Suprapubic skin (tissue), 4 donors: ENCODE results near the gene ABHD17B. TPM values are rescaled to one million over a fixed set of nuclear protein-coding genes. Genes with fewer than 3 reads are reported as not detected.

ENCODE experiments used
- DNase-seq, 2 donors: peaks; one replicate each; pipeline ENCODE4 v3.0.0-alpha.2; 2019; ENCODE audit warnings: low spot score in 2 of 2
- H3K27ac ChIP-seq: fragments of 200-600 bp; sonication (generic); one replicate; pipeline ENCODE4 v1.5.1; 2019
- H3K27me3 ChIP-seq: fragments of 200-600 bp; sonication (generic); one replicate; pipeline ENCODE4 v1.5.1; 2019
- H3K36me3 ChIP-seq: fragments of 200-600 bp; sonication (generic); one replicate; pipeline ENCODE4 v1.5.1; 2019
- H3K4me1 ChIP-seq: fragments of 200-600 bp; sonication (generic); one replicate; pipeline ENCODE4 v1.5.1; 2019
- H3K4me3 ChIP-seq: fragments of 200-600 bp; sonication (generic); one replicate; pipeline ENCODE4 v1.5.1; 2019; ENCODE audit warnings: mild to moderate bottlenecking
- H3K9me3 ChIP-seq: fragments of 200-600 bp; sonication (generic); one replicate; pipeline ENCODE4 v1.5.1; 2019
- EP300 ChIP-seq: sonication (generic); formaldehyde crosslinking; IDR thresholded peaks from one replicate; pipeline ENCODE4 v1.6.1; 2017; ENCODE audit warnings: antibody characterized with exemption
- POLR2A ChIP-seq, 2 donors: fragments of 450-650 bp; IDR thresholded peaks; one replicate each; pipeline ENCODE4 v1.6.1; 2017; ENCODE audit warnings: antibody characterized with exemption in 2 of 2, mild to moderate bottlenecking in 2 of 2, moderate library complexity in 2 of 2
- POLR2AphosphoS5 ChIP-seq, 3 donors: sonication (generic); formaldehyde crosslinking; IDR thresholded peaks; one replicate each; pipeline ENCODE4 v1.6.1; 2017; ENCODE audit warnings: antibody characterized with exemption in 3 of 3
- WGBS: methylation state at CpG from one replicate; pipeline ENCODE4 v1.1.5; 2018; 5-methylcytosine and 5-hydroxymethylcytosine counted together
- total RNA-seq, 4 donors: library from RNA; depleted of rRNA; stranded (reverse); fragments of >200 nt; gene quantifications; one replicate each; pipeline ENCODE4 v1.1.0, GENCODE V29; 2016
- TF ChIP-seq, protein P1 (sequence below), 2 donors: fragments of 200-600 bp in 1 of 2; fragments of 450-650 bp in 1 of 2; sonication (generic) in 1 of 2; IDR thresholded peaks; one replicate each; pipeline ENCODE4 v1.5.1; 2016 to 2019; ENCODE audit warnings: antibody characterized with exemption in 2 of 2, mild to moderate bottlenecking in 1 of 2, moderate library complexity in 1 of 2

The ABHD17B gene
- total RNA-seq, 4 donors from 2014 or later, result 22.4 to 40.7 (median 33.2) TPM

DNA sequence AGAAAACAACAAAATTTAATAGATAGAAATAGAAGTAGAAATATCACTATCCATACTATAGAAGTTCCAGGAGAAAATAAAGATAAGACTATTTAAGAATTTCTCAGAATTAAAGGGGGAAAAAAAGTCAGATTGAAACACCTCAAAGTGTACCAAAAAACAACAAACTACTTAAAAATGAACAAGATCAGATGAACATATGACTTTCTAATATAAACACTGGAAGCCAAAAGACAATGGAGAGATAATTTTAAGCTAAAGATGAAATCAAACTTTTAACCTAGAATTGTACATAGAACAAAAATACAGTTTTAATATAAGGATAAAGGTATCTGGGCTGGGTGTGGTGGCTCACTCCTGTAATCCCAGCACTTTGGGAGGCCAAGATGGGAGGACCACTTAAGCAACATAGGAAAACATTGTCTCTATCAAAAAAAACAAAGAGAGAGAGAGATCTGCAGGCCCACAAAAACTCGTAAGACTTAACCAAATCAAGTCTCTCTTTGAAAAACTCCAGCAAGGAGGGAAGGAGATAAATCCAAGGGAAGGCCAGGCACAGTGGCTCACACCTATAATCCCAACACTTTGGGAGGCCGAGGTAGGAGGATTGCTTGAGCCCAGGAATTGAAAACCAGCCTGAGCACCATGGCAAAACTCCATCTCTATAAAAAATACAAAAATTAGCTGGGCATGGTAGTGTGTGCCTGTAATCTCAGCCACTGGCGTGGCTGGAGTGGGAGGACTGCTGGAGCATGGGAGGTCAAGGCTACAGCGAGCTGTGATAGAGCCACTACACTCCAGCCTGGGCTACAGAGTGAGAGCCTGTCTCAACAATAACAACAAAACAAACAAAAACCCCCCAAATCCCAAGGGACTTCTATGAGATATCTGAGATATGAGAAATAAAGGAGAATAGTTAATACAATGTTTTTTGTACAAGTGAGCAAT is 32.4 kb downstream of the ABHD17B start:
- TF ChIP-seq POLR2A (IDR thresholded peaks at IDR 0.05), result no peak
- TF ChIP-seq EP300, result no peak
- no peak for TF ChIP-seq POLR2AphosphoS5 (IDR thresholded peaks at IDR 0.05)
- TF ChIP-seq, protein P1, sequence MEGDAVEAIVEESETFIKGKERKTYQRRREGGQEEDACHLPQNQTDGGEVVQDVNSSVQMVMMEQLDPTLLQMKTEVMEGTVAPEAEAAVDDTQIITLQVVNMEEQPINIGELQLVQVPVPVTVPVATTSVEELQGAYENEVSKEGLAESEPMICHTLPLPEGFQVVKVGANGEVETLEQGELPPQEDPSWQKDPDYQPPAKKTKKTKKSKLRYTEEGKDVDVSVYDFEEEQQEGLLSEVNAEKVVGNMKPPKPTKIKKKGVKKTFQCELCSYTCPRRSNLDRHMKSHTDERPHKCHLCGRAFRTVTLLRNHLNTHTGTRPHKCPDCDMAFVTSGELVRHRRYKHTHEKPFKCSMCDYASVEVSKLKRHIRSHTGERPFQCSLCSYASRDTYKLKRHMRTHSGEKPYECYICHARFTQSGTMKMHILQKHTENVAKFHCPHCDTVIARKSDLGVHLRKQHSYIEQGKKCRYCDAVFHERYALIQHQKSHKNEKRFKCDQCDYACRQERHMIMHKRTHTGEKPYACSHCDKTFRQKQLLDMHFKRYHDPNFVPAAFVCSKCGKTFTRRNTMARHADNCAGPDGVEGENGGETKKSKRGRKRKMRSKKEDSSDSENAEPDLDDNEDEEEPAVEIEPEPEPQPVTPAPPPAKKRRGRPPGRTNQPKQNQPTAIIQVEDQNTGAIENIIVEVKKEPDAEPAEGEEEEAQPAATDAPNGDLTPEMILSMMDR (IDR thresholded peaks at IDR 0.05), result no peak
- 99% methylated on average over 4 of the region's 4 CpGs for WGBS
- no peak overlapping the region for H3K27ac ChIP-seq
- H3K4me3 ChIP-seq, result no peak overlapping the region
- DNase-seq, result no peak
- peaks cover 31% of the 10 kb centered on the region for H3K9me3 ChIP-seq
- H3K4me1 ChIP-seq, result no peaks in the 10 kb centered on the region
- H3K27me3 ChIP-seq, result no peaks in the 10 kb centered on the region
- H3K36me3 ChIP-seq, result peaks cover 11% of the 10 kb centered on the region

- no peak overlapping the region for H3K27ac ChIP-seq
- DNase-seq, result no peak
- no peak overlapping the region for H3K4me3 ChIP-seq
These were observed 34.2 kb downstream of the ABHD17B start for GRCh38 chr9:71876829-71877228.

DNA sequence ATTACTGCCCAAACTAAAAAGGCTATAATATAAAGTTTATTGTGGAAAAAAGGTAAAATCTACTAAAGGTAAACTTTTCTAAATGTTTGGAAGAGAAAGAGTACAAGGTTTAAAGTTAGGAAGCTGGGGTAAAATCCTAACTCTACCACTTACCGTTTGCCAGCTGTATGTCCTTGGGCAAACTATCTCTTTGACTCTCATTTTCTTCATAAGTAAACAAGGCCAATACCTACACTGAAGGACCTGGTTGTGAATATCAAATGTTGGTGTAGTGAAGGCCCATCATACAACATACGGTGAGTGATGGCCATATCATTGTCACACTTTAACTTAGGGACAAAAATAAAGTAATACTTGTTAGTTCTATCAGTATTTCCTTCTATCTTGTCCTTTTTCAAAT is 34.9 kb downstream of the ABHD17B start:
- 92% methylated on average over 2 of the region's 2 CpGs for WGBS
- no peaks in the 10 kb centered on the region for H3K4me1 ChIP-seq
- H3K27me3 ChIP-seq, result no peaks in the 10 kb centered on the region
- DNase-seq, result no peak
- H3K27ac ChIP-seq, result no peak overlapping the region
- peaks cover 16% of the 10 kb centered on the region for H3K36me3 ChIP-seq
- TF ChIP-seq POLR2AphosphoS5 (IDR thresholded peaks at IDR 0.05) (no peak), POLR2A (IDR thresholded peaks at IDR 0.05) (no peak), EP300 (no peak)
- TF ChIP-seq, protein P1 (IDR thresholded peaks at IDR 0.05), result no peak
- H3K9me3 ChIP-seq, result peaks cover 23% of the 10 kb centered on the region
- H3K4me3 ChIP-seq, result no peak overlapping the region

More at GRCh38 chr9:71876829-71877228, 34.2 kb downstream of the ABHD17B start:
- Histone ChIP-seq H3K27me3 (no peaks in the 10 kb centered on the region), H3K9me3 (peaks cover 23% of the 10 kb centered on the region), H3K36me3 (peaks cover 12% of the 10 kb centered on the region), H3K4me1 (no peaks in the 10 kb centered on the region)
- TF ChIP-seq POLR2A (IDR thresholded peaks at IDR 0.05), result no peak
- TF ChIP-seq POLR2AphosphoS5 (IDR thresholded peaks at IDR 0.05), result no peak
- TF ChIP-seq, protein P1 (IDR thresholded peaks at IDR 0.05), result no peak
- no peak for TF ChIP-seq EP300

DNA sequence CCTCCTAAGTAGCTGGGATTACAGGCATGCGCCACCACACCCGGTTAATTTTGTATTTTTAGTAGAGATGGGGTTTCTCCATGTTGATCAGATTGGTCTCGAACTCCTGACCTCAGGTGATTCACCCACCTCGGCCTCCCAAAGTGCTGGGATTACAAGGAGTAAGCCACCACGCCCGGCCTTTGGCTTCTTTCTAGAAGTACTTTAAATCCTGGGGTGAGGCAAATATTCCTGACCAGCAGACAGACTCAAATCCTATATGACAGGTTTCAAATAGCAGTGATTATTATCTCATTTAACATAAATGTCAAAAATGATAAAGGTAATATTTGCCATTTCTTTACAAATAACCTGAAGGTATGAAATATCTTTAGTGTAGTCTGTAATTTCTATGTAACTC is 35.6 kb downstream of the ABHD17B start:
- no peak overlapping the region for H3K27ac ChIP-seq

DNA sequence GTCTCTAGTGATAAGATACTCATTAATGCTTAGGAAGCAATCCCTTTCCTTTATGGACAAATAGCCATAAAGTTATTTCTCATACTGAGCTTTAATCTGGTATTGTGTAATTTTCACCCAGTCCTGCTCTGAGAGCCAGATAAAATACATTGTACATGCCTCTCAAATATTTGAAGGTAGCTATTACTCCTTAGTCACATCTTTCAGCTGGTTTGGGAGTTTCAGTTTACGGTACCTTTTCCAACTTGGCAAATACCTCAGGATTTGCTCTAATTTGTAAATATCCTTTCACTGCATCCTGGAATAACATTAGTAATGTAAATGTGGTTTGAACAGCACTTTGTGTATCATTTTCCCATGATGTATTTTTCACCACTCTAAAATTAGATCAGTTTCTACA is 47.4 kb downstream of the ABHD17B start:
- H3K9me3 ChIP-seq, result peaks cover 8% of the 10 kb centered on the region
- H3K36me3 ChIP-seq, result peaks cover 2% of the 10 kb centered on the region
- H3K4me1 ChIP-seq, result no peaks in the 10 kb centered on the region
- WGBS, result 90% methylated on average over 1 of the region's 1 CpG
- no peak for DNase-seq
- no peak overlapping the region for H3K27ac ChIP-seq
- no peak for TF ChIP-seq EP300
- TF ChIP-seq POLR2A (IDR thresholded peaks at IDR 0.05), result no peak
- TF ChIP-seq, protein P1 (IDR thresholded peaks at IDR 0.05), result no peak
- no peak for TF ChIP-seq POLR2AphosphoS5 (IDR thresholded peaks at IDR 0.05)
- no peaks in the 10 kb centered on the region for H3K27me3 ChIP-seq
- no peak overlapping the region for H3K4me3 ChIP-seq

More for the DNA sequence above, 35.6 kb downstream of the ABHD17B start:
- DNase-seq, result no peak
- 97% methylated on average over 6 of the region's 6 CpGs for WGBS
- peaks cover 20% of the 10 kb centered on the region for H3K36me3 ChIP-seq
- H3K4me1 ChIP-seq, result no peaks in the 10 kb centered on the region
- no peak for TF ChIP-seq POLR2AphosphoS5 (IDR thresholded peaks at IDR 0.05)
- TF ChIP-seq EP300, result no peak
- TF ChIP-seq, protein P1 (IDR thresholded peaks at IDR 0.05), result no peak
- no peak for TF ChIP-seq POLR2A (IDR thresholded peaks at IDR 0.05)
- H3K27me3 ChIP-seq, result no peaks in the 10 kb centered on the region
- H3K4me3 ChIP-seq, result no peak overlapping the region
- peaks cover 23% of the 10 kb centered on the region for H3K9me3 ChIP-seq
